Left lobe of liver (tissue), 2 donors: ENCODE data around the gene SLC10A7. TPM values are rescaled to one million over a fixed set of nuclear protein-coding genes. Genes with fewer than 3 reads are reported as not detected.

Source experiments
- ATAC-seq: fragments of 200-7000 bp; cut with Tn5 transposase; one replicate; pipeline ENCODE4 v1.9.1; 2020; ENCODE audit warnings: mild to moderate bottlenecking, moderate library complexity
- DNase-seq: peaks from one replicate; pipeline ENCODE4 v3.0.0-alpha.2; 2020; ENCODE audit warnings: low spot score
- total RNA-seq: library from RNA; stranded (reverse); gene quantifications from one replicate; pipeline ENCODE4 v1.2.1, GENCODE V29; 2021
- donor health status: DM: no; HTN: no; CAD: no; lungs with moderate emphysema.
- donor health status: DM: no; HTN: yes; CAD: no.

The SLC10A7 gene
- total RNA-seq, 1 donor from 2014 or later: 8.6 TPM

- no peak for DNase-seq
- ATAC-seq: no peak
Observed at GRCh38 chr4:146229406-146229805, 292.3 kb downstream of the SLC10A7 start.

GRCh38 chr4:146224326-146224966 is 297.3 kb downstream of the SLC10A7 start:
- no peak for ATAC-seq

GRCh38 chr4:146222313-146222712 is 299.4 kb downstream of the SLC10A7 start:
- ATAC-seq: no peak
- no peak for DNase-seq

More at GRCh38 chr4:146224326-146224966, 297.3 kb downstream of the SLC10A7 start:
- DNase-seq: no peak

GRCh38 chr4:146214238-146214637 is 307.5 kb downstream of the SLC10A7 start, which contains the start of gene REELD1:
Gene REELD1, plus strand, starts transcription at chr4:146214538. Its CDS starts 2,415 bp downstream, at chr4:146216953.
- no peak for DNase-seq

GRCh38 chr4:146212781-146213180 is 309.0 kb downstream of the SLC10A7 start:
- DNase-seq: no peak
- no peak for ATAC-seq

More at GRCh38 chr4:146214238-146214637, 307.5 kb downstream of the SLC10A7 start, which contains the start of gene REELD1:
- ATAC-seq: no peak

GRCh38 chr4:146211440-146211839 is 310.3 kb downstream of the SLC10A7 start:
- DNase-seq (no peak), ATAC-seq (no peak)

- no peak for ATAC-seq
Observed at GRCh38 chr4:146210890-146211289, 310.9 kb downstream of the SLC10A7 start.

GRCh38 chr4:146207410-146207809 is 314.3 kb downstream of the SLC10A7 start:
- no peak for ATAC-seq
- DNase-seq: no peak

More at GRCh38 chr4:146210890-146211289, 310.9 kb downstream of the SLC10A7 start:
- no peak for DNase-seq

Other genes starting within 250 kb of the SLC10A7 start
- gene POU4F2, start 117.0 kb upstream of the SLC10A7 start, total RNA-seq: not detected